HG03571 (cell line): ENCODE results near the gene GIGYF1.

Experiments
- ATAC-seq: cut with Tn5 transposase; IDR thresholded peaks from one replicate; pipeline ENCODE4 v1.9.1; 2021; ENCODE audit not compliant: unreplicated experiment

GIGYF1 gene

GRCh38 chr7:100632951-100633717 lies 60.9 kb downstream of the GIGYF1 start:
- peak; percentile 58 for ATAC-seq

GRCh38 chr7:100630066-100630465 lies 64.0 kb downstream of the GIGYF1 start:
- no peak for ATAC-seq
